OCI-LY1 (cell line): Measurements from ENCODE around the gene DGCR6L.

ENCODE experiments used
- CTCF ChIP-seq: fragments of 200-600 bp; sonication (generic), shearing (Covaris generic); IDR thresholded peaks from 2 replicates; pipeline ENCODE4 v1.5.1; 2017; ENCODE audit warnings: mild to moderate bottlenecking, antibody characterized with exemption, low read length, moderate library complexity, mixed read lengths
- EZH2 ChIP-seq: fragments of 200-600 bp; sonication (generic), shearing (Covaris generic); IDR thresholded peaks from 2 replicates; pipeline ENCODE4 v1.8.0; 2017; ENCODE audit warnings: borderline replicate concordance, mixed run types, mild to moderate bottlenecking, antibody characterized with exemption, low read length, moderate library complexity, mixed read lengths

GRCh38 chr22:20292673-20293232, 27.1 kb downstream of the DGCR6L start:
- TF ChIP-seq CTCF = no peak
- no peak for TF ChIP-seq EZH2
